PC-3 (cell line): ENCODE results near the gene KDM6A. TPM values are rescaled to one million over a fixed set of nuclear protein-coding genes. Genes with fewer than 3 reads are reported as not detected.

Experiments
- ATAC-seq: fragments of 200-7000 bp; cut with Tn5 transposase; 2 replicates; pipeline ENCODE4 v1.9.1; 2020; ENCODE audit warnings: mild to moderate bottlenecking, moderate library complexity
- BruUV-seq: library from RNA; stranded (reverse); fragments of 400-500 nt; replicated peaks from 2 replicates; lab custom pipeline; 2021; lab: Mats Ljungman, UMichigan
- CTCF ChIA-PET: fragments of 300-600 bp; sonication (Branson Sonifier 250); formaldehyde crosslinking; loops from one replicate; lab custom pipeline; 2022; ENCODE audit warnings: antibody characterized with exemption; lab: Charles Lee
- POLR2A ChIA-PET: fragments of 300-600 bp; sonication (Branson Sonifier 250); formaldehyde crosslinking; loops from one replicate; lab custom pipeline; 2022; ENCODE audit warnings: antibody characterized with exemption; ENCODE audit not compliant: unreplicated experiment; lab: Charles Lee
- DNase-seq: peaks from one replicate; pipeline ENCODE4 v3.0.0-alpha.2; 2015
- H2AFZ ChIP-seq: fragments of 300-600 bp; sonication (generic); 2 replicates; pipeline ENCODE4 v1.6.0; 2016; ENCODE audit warnings: antibody characterized with exemption, low read length
- H3F3A ChIP-seq: fragments of 300-600 bp; sonication (generic); one replicate; pipeline ENCODE4 v1.6.0; 2017; ENCODE audit warnings: antibody characterized with exemption, low read length, control low read depth, mild to moderate bottlenecking; ENCODE audit not compliant: unreplicated experiment
- H3K27ac ChIP-seq: fragments of 300-600 bp; sonication (generic); 2 replicates; pipeline ENCODE4 v1.5.1; 2016; ENCODE audit warnings: mild to moderate bottlenecking, low read length
- H3K27me3 ChIP-seq: fragments of 300-600 bp; sonication (generic); 2 replicates; pipeline ENCODE4 v1.6.1; 2016; ENCODE audit warnings: low read length, mixed read lengths
- H3K36me3 ChIP-seq: fragments of 300-600 bp; sonication (generic); 2 replicates; pipeline ENCODE4 v1.6.1; 2016; ENCODE audit warnings: low read depth, mixed run types, low read length, mixed read lengths
- H3K4me1 ChIP-seq: fragments of 300-600 bp; sonication (generic); 2 replicates; pipeline ENCODE4 v1.5.1; 2016; ENCODE audit warnings: low read length; ENCODE audit not compliant: insufficient read depth
- H3K4me2 ChIP-seq: fragments of 300-600 bp; sonication (generic); 2 replicates; pipeline ENCODE4 v1.6.0; 2016; ENCODE audit warnings: low read length
- H3K4me3 ChIP-seq: fragments of 300-600 bp; sonication (generic); 2 replicates; pipeline ENCODE4 v1.5.1; 2016; ENCODE audit warnings: mild to moderate bottlenecking, low read length, mixed read lengths
- H3K79me2 ChIP-seq: fragments of 300-600 bp; sonication (generic); 2 replicates; pipeline ENCODE4 v1.6.1; 2017; ENCODE audit warnings: low read length, mixed read lengths
- H3K9ac ChIP-seq: fragments of 300-600 bp; sonication (generic); 2 replicates; pipeline ENCODE4 v1.6.0; 2016; ENCODE audit warnings: mild to moderate bottlenecking, low read length
- H3K9me2 ChIP-seq: fragments of 300-600 bp; sonication (generic); replicated peaks from 2 replicates; pipeline ENCODE4 v1.6.1; 2016; ENCODE audit warnings: mixed run types, low read length, mixed read lengths
- H3K9me3 ChIP-seq: fragments of 300-600 bp; sonication (generic); 2 replicates; pipeline ENCODE4 v1.6.1; 2016; ENCODE audit warnings: low read length, mixed read lengths
- H4K20me1 ChIP-seq: fragments of 300-600 bp; sonication (generic); 2 replicates; pipeline ENCODE4 v1.6.1; 2016; ENCODE audit warnings: low read length, mixed read lengths
- EZH2 ChIP-seq: fragments of 300-600 bp; sonication (generic); IDR thresholded peaks from one replicate; pipeline ENCODE4 v1.6.1; 2017; ENCODE audit warnings: antibody characterized with exemption, mild to moderate bottlenecking, low read length; ENCODE audit not compliant: unreplicated experiment
- EZH2phosphoT487 ChIP-seq: fragments of 300-600 bp; sonication (generic); IDR thresholded peaks from 2 replicates; pipeline ENCODE4 v1.6.1; 2018; ENCODE audit warnings: mild to moderate bottlenecking, antibody characterized with exemption, low read length, borderline replicate concordance
- intact Hi-C: fragments of 100-400 bp; cut with micrococcal nuclease; formaldehyde crosslinking; loops from 2 replicates; pipeline ENCODE4 v1.9.0; 2023
- total RNA-seq: library from RNA; depleted of rRNA; stranded (reverse); fragments of >200 nt; gene quantifications from 2 replicates; pipeline ENCODE4 v1.2.3, GENCODE V29; 2014
- TF ChIP-seq, protein P1 (sequence below): fragments of 300-600 bp; sonication (generic); conservative IDR thresholded peaks from 2 replicates; pipeline ENCODE4 v1.5.1; 2017; ENCODE audit warnings: antibody characterized with exemption, low read depth, mild to moderate bottlenecking, low read length

KDM6A gene
- total RNA-seq, 1 experiment from 2014 or later, result 31.3 TPM

DNA sequence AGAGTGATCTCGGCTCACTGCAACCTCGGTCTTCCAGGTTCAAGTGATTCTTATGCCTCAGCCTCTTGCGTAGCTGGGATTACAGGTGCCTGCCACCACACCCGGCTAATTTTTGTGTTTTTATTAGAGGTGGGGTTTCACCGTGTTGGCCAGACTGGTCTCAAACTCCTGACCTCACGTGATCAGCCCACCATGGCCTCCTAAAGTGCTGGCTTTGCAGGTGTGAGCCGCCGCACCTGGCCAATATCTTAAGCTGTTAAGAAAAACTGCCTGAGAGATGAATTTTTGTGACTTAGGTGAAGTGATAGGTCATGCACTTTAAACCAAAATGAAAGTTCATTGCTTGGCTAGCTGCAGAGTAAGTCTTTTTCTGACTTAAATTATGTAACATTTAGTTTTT lies 5.8 kb downstream of the KDM6A start:
- DNase-seq, result no peak
- Histone ChIP-seq H3K27ac (no peak overlapping the region), H3K27me3 (no peaks in the 10 kb centered on the region), H3K4me1 (peaks cover 8% of the 10 kb centered on the region; the same call in 1 of the 2 replicates), H2AFZ (no peak overlapping the region), H3K4me3 (no peak overlapping the region), H3K36me3 (peaks cover 5% of the 10 kb centered on the region; the same call in 1 of the 2 replicates), H3F3A (peaks cover 4% of the 10 kb centered on the region), H3K4me2 (no peak overlapping the region), H4K20me1 (peaks cover 59% of the 10 kb centered on the region), H3K9me2 (no peaks in the 10 kb centered on the region), H3K9me3 (no peaks in the 10 kb centered on the region), H3K79me2 (peaks cover 100% of the 10 kb centered on the region), H3K9ac (no peak overlapping the region)
- TF ChIP-seq, protein P1, sequence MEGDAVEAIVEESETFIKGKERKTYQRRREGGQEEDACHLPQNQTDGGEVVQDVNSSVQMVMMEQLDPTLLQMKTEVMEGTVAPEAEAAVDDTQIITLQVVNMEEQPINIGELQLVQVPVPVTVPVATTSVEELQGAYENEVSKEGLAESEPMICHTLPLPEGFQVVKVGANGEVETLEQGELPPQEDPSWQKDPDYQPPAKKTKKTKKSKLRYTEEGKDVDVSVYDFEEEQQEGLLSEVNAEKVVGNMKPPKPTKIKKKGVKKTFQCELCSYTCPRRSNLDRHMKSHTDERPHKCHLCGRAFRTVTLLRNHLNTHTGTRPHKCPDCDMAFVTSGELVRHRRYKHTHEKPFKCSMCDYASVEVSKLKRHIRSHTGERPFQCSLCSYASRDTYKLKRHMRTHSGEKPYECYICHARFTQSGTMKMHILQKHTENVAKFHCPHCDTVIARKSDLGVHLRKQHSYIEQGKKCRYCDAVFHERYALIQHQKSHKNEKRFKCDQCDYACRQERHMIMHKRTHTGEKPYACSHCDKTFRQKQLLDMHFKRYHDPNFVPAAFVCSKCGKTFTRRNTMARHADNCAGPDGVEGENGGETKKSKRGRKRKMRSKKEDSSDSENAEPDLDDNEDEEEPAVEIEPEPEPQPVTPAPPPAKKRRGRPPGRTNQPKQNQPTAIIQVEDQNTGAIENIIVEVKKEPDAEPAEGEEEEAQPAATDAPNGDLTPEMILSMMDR, result no peak
- TF ChIP-seq EZH2phosphoT487, result no peak
- POLR2A ChIA-PET, result no interaction called here
- no TSS peak for BruUV-seq
- CTCF ChIA-PET, result no interaction called here
- ATAC-seq, result no peak
- intact Hi-C loops, result no loop called here

DNA sequence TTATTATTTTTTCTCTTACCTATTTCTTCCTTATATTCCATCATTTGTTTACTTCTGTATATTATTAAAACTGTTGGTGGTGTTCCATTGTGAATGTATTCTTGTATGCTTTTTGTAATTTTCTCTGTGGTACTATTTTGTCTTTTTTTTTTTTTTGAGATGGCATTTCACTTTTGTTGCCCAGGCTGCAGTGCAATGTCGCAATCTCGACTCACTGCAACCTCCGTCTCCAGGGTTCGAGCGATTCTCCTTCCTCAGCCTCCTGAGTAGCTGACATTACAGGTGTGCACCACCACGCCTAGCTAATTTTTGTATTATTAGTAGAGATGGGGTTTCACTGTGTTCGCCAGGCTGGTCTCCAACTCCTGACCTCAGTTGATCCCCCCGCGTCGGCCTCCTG lies 8.6 kb downstream of the KDM6A start:
- Histone ChIP-seq H2AFZ (no peak overlapping the region), H3K9me3 (no peaks in the 10 kb centered on the region), H3K27ac (no peak overlapping the region), H3K27me3 (no peaks in the 10 kb centered on the region), H3K9ac (no peak overlapping the region), H4K20me1 (peaks cover 53% of the 10 kb centered on the region), H3K4me1 (peaks cover 8% of the 10 kb centered on the region; the same call in 1 of the 2 replicates), H3K79me2 (peaks cover 100% of the 10 kb centered on the region), H3F3A (peaks cover 4% of the 10 kb centered on the region), H3K36me3 (peaks cover 5% of the 10 kb centered on the region; the same call in 1 of the 2 replicates), H3K4me3 (no peak overlapping the region), H3K9me2 (no peaks in the 10 kb centered on the region), H3K4me2 (no peak overlapping the region)
- intact Hi-C loops, result no loop called here
- no peak for TF ChIP-seq EZH2phosphoT487
- no peak for TF ChIP-seq EZH2
- TF ChIP-seq, protein P1, result no peak
- ATAC-seq, result no peak
- ChIA-PET CTCF (no interaction called here), POLR2A (no interaction called here)
- no peak for DNase-seq
- BruUV-seq, result no TSS peak

DNA sequence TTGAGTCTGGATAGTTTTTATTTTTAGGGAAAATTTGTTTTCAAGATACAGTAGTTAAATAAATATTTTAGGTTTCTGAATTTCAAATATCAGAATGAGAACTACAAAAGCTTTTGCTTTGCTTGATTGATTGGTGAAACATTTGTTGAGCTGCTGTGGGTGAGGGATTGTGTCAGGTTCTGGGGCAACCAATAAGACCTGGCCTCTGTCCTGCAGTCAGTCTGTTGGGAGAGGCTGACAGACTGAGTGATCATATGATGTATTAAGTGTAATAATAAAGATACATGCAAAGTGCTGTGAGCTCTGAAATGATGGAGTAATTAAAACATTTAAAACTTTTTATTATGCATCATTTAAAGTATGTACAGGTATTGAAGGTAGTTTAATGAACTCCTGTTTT lies 9.6 kb downstream of the KDM6A start:
- intact Hi-C loops, result no loop called here
- Histone ChIP-seq H3F3A (peaks cover 4% of the 10 kb centered on the region), H3K4me3 (no peak overlapping the region), H4K20me1 (peaks cover 44% of the 10 kb centered on the region), H3K9me2 (no peaks in the 10 kb centered on the region), H3K27me3 (no peaks in the 10 kb centered on the region), H3K4me2 (no peak overlapping the region), H3K9ac (no peak overlapping the region), H3K4me1 (no peaks in the 10 kb centered on the region), H3K27ac (no peak overlapping the region), H3K79me2 (peaks cover 100% of the 10 kb centered on the region), H3K9me3 (no peaks in the 10 kb centered on the region), H2AFZ (no peak overlapping the region), H3K36me3 (no peaks in the 10 kb centered on the region; the same call in 1 of the 2 replicates)
- CTCF ChIA-PET, result no interaction called here
- no TSS peak for BruUV-seq
- POLR2A ChIA-PET, result no interaction called here
- DNase-seq (no peak), ATAC-seq (no peak)
- no peak for TF ChIP-seq EZH2
- TF ChIP-seq EZH2phosphoT487, result no peak
- TF ChIP-seq, protein P1, result no peak
